Activated CD4-positive, alpha-beta T cell treated with anti-CD3 and anti-CD28 coated beads for 4 hours (primary cell): ENCODE measurements around the gene NR6A1.

Source experiments
- DNase-seq, 2 donors: peaks; one replicate each; pipeline ENCODE4 v3.0.0-alpha.2; 2020

The NR6A1 gene

DNA sequence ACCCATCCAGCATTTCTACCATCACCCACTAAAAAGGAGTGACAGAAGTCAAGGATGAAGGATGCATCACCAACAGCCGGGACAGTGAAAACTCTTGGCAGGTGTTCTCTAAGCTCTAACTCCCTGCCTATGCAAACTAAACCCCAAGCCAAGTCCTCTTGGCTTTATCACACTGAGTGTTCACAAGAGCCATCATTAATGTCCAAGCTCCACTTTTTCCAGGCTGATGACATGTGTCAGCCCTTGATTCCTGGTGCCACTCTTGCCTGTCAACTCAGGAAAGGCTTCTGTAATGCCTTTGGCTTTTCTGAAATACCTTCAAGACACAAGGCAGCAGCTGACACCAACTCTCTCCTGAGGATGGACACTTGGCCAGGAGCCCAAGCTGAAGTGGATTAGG, 86.9 kb downstream of the NR6A1 start:
- no peak for DNase-seq

- DNase-seq = no peak
These were observed 88.1 kb downstream of the NR6A1 start for GRCh38 chr9:124683043-124683442.

GRCh38 chr9:124680714-124681390, 90.3 kb downstream of the NR6A1 start:
- no peak for DNase-seq

GRCh38 chr9:124680049-124680448, 91.1 kb downstream of the NR6A1 start:
- DNase-seq = no peak

DNA sequence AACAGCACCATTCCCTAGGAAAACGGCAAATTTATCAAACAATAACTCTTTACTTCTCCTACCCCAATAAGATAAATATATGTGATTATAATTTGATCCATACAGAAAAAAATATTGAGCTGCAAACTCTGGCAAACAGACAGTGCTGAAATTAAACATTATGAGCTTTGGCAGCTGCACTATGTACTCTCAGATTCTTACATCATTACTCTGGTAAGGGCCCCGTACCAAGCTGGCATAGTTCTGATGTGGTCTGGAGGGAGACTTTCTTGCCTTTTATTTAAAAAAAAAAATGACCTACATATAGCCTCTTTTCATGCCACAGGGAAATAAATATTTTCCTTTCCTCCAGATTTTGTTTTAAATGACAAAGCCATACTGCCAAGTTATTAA, 95.0 kb downstream of the NR6A1 start:
- no peak for DNase-seq

- DNase-seq = no peak
These were observed 95.6 kb downstream of the NR6A1 start for GRCh38 chr9:124675261-124676158.

DNA sequence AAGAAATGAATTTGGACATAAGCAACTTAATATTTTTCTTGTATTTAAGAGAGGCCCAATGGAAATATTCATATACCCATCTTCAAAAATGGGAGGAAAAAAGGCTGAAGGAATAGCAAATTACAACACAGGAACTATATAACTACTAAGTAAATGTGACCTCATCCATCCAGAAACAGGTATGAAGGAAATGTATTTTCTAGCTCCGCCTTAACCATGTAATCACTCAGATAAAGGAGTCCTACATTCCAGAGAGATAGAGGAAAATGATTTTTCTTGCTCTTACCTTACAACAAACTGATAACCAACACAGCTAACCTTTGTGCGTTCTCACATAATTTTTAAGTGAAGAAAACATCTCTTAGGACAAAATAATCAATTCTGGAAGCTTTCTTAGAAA, 96.5 kb downstream of the NR6A1 start:
- DNase-seq = no peak

GRCh38 chr9:124673063-124673462, 98.0 kb downstream of the NR6A1 start:
- DNase-seq = no peak

- no peak for DNase-seq
These were observed 99.2 kb downstream of the NR6A1 start for GRCh38 chr9:124671861-124672260.

DNA sequence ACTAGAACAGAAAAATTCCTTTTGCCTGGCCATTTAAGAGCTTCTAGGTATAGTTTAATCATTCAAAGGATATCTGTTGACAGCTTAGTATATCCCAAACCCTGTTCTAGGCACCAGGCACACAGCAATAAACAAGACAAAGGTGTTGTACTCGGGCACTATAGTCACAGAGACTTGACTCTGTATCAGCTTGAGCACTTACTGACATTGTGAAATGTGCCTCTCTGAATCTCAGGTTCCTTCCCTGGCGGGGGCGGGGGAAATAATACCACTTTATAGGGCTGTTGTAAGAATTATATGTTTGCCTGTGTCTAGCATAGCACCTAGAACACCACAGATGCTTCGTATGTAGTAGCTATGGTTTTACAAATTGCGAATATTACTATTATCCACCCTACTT, 104.5 kb downstream of the NR6A1 start:
- no peak for DNase-seq

DNA sequence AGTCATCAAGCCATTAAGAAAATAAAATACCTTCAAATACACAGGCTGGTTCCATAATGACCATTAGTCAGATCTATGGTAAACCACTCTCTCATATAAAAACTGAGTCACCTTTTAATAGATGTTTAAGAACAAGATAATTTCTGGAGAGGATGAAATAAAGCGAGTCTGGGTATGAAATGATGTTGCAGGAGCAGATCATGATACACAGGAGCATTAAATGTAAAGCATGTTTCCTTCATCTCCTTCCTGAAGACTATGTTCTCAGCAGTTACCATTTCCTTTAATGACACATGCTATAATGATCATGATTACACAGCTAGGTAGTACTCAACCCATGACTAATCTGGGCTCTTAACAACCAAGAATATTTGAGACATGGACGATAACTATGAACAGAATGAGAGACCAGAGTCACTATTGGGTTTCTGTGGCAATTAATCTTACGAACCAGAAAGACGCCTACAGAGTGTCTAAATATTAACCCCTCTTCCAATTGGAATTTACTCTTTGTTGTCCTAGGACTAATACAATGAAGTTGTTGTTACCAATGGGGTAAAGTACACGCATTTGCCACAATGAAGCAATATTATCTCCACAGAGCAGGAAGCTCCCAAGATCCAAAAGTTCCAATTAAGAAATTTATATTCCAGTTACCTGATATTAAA, 105.6 kb downstream of the NR6A1 start:
- no peak for DNase-seq

GRCh38 chr9:124664143-124664542, 107.0 kb downstream of the NR6A1 start:
- no peak for DNase-seq

GRCh38 chr9:124663046-124663961, 107.8 kb downstream of the NR6A1 start:
- no peak for DNase-seq

DNA sequence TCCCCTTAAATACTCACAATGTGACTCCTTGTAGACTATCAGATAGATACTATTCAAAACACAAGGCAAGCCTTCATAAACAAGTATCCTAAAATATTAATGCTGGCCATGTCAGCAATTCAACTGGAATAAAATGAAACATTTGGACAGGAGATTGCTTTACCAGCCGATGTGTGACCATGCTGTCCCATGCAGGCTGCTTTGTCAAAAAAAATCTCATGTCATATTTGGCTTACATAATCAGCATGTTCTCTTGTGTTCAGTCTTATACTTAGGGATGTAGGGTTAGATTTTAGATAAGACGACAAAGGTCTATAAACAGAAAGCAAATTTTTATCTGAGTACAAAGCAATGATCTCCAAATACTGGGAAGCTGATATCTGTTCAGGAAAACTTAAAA, 108.5 kb downstream of the NR6A1 start:
- DNase-seq = no peak

DNA sequence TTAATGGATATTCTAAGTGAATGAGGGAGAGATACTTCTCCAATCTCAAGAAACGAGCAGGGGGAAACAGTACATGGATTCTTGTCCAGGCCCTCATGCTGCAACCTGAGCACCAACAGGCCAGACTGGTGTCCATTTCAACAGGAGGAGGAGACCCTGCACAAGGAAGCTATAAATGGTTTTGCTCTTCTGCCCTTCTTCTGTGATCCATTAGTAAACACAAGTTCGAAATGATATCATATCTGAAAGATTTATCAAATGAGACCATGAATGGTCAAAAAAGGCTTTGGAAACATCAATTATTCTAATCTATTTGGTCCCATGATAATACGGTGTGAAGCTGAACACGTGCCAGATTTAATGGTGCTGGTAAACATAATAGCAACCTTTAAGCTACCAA, 109.8 kb downstream of the NR6A1 start:
- no peak for DNase-seq

DNA sequence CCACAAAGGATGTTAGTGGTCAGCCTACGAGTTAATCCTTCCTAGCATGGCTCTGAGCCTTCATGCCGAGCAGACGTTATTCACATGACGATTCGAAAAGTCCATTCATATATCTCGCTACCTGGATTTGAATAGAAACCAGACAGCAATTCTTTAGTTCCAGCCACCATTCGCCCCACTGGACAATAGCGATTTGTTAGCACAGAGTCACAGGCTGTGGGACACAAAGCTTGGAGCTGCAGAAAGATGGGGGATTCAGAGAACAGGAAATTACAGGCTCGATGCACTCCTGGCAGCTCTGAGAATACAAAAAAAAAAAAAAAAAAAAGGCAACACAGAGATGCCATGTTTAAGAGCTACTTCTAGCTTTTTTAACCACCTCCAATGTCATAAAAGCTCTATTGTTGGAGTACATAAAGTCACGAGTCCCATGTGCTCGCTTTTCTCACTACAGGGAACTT, 110.7 kb downstream of the NR6A1 start:
- no peak for DNase-seq

DNA sequence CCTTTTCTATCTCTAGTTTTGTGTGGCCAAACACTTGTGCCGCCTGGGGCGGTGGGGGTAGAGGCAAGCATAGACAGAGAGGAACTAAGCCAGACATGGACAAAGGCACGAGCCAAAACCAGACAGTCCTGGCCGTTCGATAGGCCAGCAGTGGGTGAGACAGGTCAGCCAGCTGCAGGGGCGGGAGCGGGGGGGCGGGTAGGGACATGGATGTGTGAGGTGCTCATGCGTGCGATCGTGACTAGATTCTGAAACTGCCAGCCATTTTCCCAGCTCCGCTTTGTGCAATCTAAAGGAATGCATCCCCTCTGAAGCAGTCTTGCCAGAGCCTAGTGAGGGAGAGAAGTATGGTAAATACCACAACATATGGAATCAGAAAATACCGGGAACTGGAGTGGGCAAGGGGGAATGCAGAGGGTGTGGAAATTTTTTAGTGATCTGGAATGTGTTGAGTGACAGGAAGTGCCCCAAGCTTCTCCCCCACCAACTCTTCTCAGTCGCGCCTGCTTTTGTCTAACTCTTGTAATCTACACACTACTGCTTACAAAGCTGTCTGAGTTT, 111.9 kb downstream of the NR6A1 start:
- peak; percentile 5 to 20 for DNase-seq

DNA sequence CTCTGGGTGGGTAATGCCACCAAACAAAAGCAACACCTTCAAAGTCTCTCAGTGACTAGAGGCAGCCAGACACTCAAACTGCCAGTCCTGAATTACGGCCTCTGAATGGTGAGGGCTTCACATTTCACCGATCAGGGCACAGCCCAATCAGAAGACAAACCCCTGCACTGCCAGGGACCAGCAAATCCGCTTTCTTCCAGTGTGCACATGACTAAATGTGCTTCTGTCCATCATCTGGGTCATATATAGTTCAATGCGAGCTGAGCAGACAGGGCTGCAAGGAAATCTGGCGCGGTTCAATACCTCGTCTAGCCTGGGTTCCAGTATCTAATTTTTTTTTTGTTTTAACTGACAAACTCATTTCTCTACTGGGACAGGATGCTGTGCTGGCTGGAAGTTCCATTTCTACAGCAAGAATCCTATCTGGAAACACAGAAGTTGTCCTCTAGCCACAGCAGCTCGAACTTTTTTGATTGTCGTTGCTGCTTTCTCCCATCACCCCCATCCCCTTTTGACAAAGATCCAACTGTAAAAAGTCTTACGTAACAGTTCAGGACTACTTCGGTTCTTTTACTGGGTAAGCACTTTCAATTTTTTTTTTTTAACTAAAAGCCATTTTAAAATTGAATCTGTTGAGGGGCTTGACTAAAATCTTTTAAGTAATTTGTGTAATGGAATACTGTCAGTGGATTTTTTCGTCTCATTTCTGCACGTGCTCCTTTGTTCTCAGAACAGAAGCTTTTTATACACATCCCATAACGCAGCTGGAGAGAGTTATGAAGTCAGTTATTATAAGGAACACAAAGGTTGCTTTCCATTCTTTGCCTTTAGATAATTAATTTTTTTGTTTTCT, 112.7 kb downstream of the NR6A1 start:
- DNase-seq = peak; percentile 3 to 4

GRCh38 chr9:124657516-124657915, 113.6 kb downstream of the NR6A1 start:
- DNase-seq = no peak

GRCh38 chr9:124654431-124654830, 116.7 kb downstream of the NR6A1 start:
- no peak for DNase-seq
